Esophagus squamous epithelium (tissue), 4 donors: Measurements from ENCODE around the gene PARD3.

ENCODE experiments used
- CTCF ChIP-seq, 6 experiments: fragments of 450-650 bp in 4 of 6; fragments of 200-600 bp in 2 of 6; sonication (generic) in 2 of 6; IDR thresholded peaks; one replicate each; pipeline ENCODE4 v1.5.1; 2016 to 2019; ENCODE audit warnings: antibody characterized with exemption in 6 of 6, mild to moderate bottlenecking in 4 of 6, moderate library complexity in 4 of 6
- POLR2A ChIP-seq, 4 donors: fragments of 450-650 bp; IDR thresholded peaks; one replicate each; pipeline ENCODE4 v1.6.1; 2017; ENCODE audit warnings: antibody characterized with exemption in 4 of 4, mild to moderate bottlenecking in 4 of 4, moderate library complexity in 3 of 4

- TF ChIP-seq CTCF (IDR thresholded peaks at IDR 0.05) (no peak), POLR2A (IDR thresholded peaks at IDR 0.05) (no peak)
These were observed 467.1 kb downstream of the PARD3 start for GRCh38 chr10:34348021-34348420.
